Measurements from ENCODE around the gene CUBN. TPM values are rescaled to one million over a fixed set of nuclear protein-coding genes. Genes with fewer than 3 reads are reported as not detected.
"Not testable (repeated sequence)": the region's sequence is repeated elsewhere in the genome, so short reads cannot be mapped to it uniquely, and the experiment has no call there.

Gene CUBN
- total RNA-seq, 4 donors from 2014 or later: 0.54 to 1.8 (median 1.3) TPM

GRCh38 chr10:17023386-17024298 is 106.0 kb downstream of the CUBN start:
- 42 to 46% methylated on average over 13 of the region's 13 CpGs for WGBS, 2 donors
- H3K4me3 ChIP-seq (ENCODE audit: low read depth, poor library complexity, severe bottlenecking): no peak overlapping the region
- DNase-seq (ENCODE audit: low spot score in 2 of 2): peak in 1 of 2 donors; percentile 80
- TF ChIP-seq POLR2A (IDR thresholded peaks at IDR 0.05): no peak
- TF ChIP-seq, protein P1, sequence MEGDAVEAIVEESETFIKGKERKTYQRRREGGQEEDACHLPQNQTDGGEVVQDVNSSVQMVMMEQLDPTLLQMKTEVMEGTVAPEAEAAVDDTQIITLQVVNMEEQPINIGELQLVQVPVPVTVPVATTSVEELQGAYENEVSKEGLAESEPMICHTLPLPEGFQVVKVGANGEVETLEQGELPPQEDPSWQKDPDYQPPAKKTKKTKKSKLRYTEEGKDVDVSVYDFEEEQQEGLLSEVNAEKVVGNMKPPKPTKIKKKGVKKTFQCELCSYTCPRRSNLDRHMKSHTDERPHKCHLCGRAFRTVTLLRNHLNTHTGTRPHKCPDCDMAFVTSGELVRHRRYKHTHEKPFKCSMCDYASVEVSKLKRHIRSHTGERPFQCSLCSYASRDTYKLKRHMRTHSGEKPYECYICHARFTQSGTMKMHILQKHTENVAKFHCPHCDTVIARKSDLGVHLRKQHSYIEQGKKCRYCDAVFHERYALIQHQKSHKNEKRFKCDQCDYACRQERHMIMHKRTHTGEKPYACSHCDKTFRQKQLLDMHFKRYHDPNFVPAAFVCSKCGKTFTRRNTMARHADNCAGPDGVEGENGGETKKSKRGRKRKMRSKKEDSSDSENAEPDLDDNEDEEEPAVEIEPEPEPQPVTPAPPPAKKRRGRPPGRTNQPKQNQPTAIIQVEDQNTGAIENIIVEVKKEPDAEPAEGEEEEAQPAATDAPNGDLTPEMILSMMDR (IDR thresholded peaks at IDR 0.05): no peak
- intact Hi-C loops (cut with DNase I; ENCODE audit: low total_unique reads): no loop called here

GRCh38 chr10:17022896-17023295 is 106.7 kb downstream of the CUBN start:
- intact Hi-C loops (cut with DNase I; ENCODE audit: low total_unique reads): no loop called here
- no peak overlapping the region for H3K4me3 ChIP-seq (ENCODE audit: low read depth, poor library complexity, severe bottlenecking)
- no peak for DNase-seq (ENCODE audit: low spot score in 2 of 2)
- WGBS, 2 donors: 70 to 85% methylated on average over 6 of the region's 6 CpGs
- no peak for TF ChIP-seq POLR2A (IDR thresholded peaks at IDR 0.05)
- TF ChIP-seq, protein P1 (IDR thresholded peaks at IDR 0.05): no peak

DNA sequence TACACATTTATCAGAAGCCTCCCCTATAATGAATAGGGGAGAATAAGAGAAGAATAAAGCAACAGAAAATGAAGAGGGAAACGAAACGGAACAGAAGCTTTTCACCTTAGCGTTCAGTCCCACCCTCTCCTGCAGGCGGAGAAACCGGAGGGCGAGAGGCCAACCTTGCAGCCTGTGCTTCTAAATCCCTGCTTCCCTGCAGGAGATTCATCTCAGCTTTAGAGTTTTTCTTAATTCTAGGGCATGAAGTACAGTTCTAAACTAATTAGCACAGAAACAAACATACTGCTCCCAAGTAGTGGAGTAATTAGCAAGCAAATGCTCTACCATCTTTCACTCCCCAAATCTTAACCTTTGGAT is 107.2 kb downstream of the CUBN start:
- no peak overlapping the region for H3K4me3 ChIP-seq (ENCODE audit: low read depth, poor library complexity, severe bottlenecking)
- WGBS, 2 donors: 67 to 75% methylated on average over 6 of the region's 6 CpGs
- no peak for TF ChIP-seq POLR2A (IDR thresholded peaks at IDR 0.05)
- TF ChIP-seq, protein P1 (IDR thresholded peaks at IDR 0.05): no peak
- DNase-seq (ENCODE audit: low spot score in 2 of 2): no peak
- intact Hi-C loops (cut with DNase I; ENCODE audit: low total_unique reads): no loop called here

DNA sequence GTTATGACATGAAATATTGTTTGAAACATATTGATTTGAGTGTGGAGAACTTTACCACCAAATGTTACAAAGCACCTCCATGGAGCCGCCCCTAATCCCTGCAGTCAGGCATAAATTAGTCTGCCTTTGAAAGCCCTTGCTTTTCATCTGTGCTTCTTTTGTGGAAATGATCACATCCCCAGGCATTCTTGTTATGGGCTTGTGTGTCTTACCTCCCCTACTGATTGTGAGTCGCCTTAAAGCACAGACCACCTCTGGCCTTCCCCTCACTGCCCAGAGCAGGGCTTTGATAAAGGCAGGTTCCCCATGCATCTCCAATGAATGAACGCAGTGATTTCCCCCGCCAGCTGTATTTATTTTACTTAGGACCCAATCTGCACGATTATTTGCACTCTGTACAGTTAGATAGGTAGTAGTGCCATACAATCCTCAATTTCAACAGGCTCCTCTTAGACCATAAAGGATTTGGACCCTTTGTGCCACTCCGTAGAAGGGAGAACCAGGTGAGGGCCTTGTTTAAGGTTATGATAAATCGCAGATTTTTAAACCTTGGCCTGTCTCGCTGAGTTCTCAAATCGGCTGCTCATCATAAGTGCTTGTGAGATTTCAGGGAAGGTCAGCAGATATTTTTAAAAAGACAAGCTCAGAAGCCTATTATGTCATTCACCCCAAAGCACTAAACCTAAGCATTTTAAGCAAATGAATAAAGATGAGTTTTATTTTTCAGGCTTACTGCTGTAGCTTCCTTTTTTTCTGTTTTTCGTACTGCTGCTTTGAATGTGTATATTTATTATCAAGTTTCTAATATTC is 107.8 kb downstream of the CUBN start:
- WGBS, 2 donors: 72 to 77% methylated on average over 10 of the region's 10 CpGs
- DNase-seq (ENCODE audit: low spot score in 2 of 2): no peak
- no peak overlapping the region for H3K4me3 ChIP-seq (ENCODE audit: low read depth, poor library complexity, severe bottlenecking)
- TF ChIP-seq, protein P1 (IDR thresholded peaks at IDR 0.05): no peak
- no peak for TF ChIP-seq POLR2A (IDR thresholded peaks at IDR 0.05)
- intact Hi-C loops (cut with DNase I; ENCODE audit: low total_unique reads): no loop called here

- intact Hi-C loops (cut with DNase I; ENCODE audit: low total_unique reads): no loop called here
- DNase-seq (ENCODE audit: low spot score in 2 of 2): no peak
Observed at GRCh38 chr10:17019696-17020095, 109.9 kb downstream of the CUBN start.

DNA sequence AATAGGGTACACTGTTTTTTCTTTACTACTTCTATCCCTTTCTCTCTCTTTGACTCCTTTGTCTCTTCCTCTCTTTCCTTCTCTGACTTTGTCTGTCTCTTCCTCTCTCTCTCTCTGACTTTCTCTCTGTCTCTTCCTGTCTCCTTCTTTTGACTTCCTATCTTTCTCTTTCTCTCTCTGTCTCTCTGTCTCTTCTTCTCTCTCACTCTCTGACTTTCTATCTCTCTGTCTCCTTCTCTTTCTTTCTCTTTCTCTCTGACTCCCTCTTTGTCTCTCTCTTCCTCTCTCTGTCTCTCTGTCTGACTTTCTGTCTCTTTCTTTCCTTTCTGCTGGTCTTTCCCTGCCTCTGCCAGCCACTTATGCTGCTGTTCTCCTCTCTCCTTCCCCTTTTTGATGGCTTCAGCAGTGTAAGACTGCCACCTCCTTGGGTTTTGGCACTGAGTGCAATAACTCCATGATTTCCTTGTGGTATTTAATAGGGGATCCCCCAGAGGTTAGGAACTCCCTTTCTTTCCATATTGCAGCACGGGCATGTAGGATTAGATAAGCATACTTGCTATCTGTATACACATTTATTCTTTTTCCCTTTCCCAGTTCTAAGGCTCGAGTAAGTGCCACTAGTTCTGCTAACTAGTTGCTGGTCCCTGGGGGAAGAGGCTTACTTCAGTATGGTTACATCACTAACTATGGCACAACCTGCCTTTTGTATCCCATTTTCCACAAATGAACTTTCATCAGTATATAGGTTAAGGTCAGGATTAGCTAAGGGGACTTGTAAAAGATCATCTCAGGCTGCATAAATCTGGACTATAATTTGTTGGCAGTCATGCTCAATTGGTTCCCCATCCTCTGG is 116.3 kb downstream of the CUBN start:
- intact Hi-C loops (cut with DNase I; ENCODE audit: low total_unique reads): not testable (repeated sequence)

More at GRCh38 chr10:17019696-17020095, 109.9 kb downstream of the CUBN start:
- 89 to 95% methylated on average over 5 of the region's 5 CpGs for WGBS, 2 donors
- TF ChIP-seq, protein P1 (IDR thresholded peaks at IDR 0.05): no peak
- TF ChIP-seq POLR2A (IDR thresholded peaks at IDR 0.05): no peak
- H3K4me3 ChIP-seq (ENCODE audit: low read depth, poor library complexity, severe bottlenecking): no peak overlapping the region

GRCh38 chr10:17012731-17013130 is 116.9 kb downstream of the CUBN start:
- intact Hi-C loops (cut with DNase I; ENCODE audit: low total_unique reads); DNase-seq (ENCODE audit: low spot score in 2 of 2); H3K4me3 ChIP-seq (ENCODE audit: low read depth, poor library complexity, severe bottlenecking): not testable (repeated sequence)

More for the DNA sequence above, 116.3 kb downstream of the CUBN start:
- not testable (repeated sequence) for H3K4me3 ChIP-seq (ENCODE audit: low read depth, poor library complexity, severe bottlenecking); DNase-seq (ENCODE audit: low spot score in 2 of 2)
- WGBS, 2 donors: 60 to 67% methylated on average over 2 of the region's 2 CpGs
